Esophagus muscularis mucosa (tissue), 4 donors: ENCODE data around the gene RAD51B. TPM values are rescaled to one million over a fixed set of nuclear protein-coding genes. Genes with fewer than 3 reads are reported as not detected.
"Not testable (repeated sequence)": the region's sequence is repeated elsewhere in the genome, so short reads cannot be mapped to it uniquely, and the experiment has no call there.

Experiments
- DNase-seq: peaks from one replicate; pipeline ENCODE4 v3.0.0-alpha.2; 2017; ENCODE audit errors: extremely low spot score
- H3K27ac ChIP-seq, 4 donors: fragments of 200-600 bp; sonication (generic); replicated peaks in 1 of 4; 1 replicate in 3 of 4; 2 replicates in 1 of 4; pipeline ENCODE4 v1.5.1; 2016 to 2019; ENCODE audit warnings: mild to moderate bottlenecking in 1 of 4
- H3K27me3 ChIP-seq, 4 donors: fragments of 200-600 bp; sonication (generic); one replicate each; pipeline versions ENCODE4 v1.5.1 to v1.6.0; 2016 to 2019
- H3K36me3 ChIP-seq, 4 donors: fragments of 200-600 bp; sonication (generic); one replicate each; pipeline ENCODE4 v1.5.1; 2016 to 2019
- H3K4me1 ChIP-seq, 4 donors: fragments of 200-600 bp; sonication (generic); one replicate each; pipeline ENCODE4 v1.5.1; 2016 to 2019
- H3K4me3 ChIP-seq, 4 donors: fragments of 200-600 bp; sonication (generic); 1 replicate in 2 of 4; 2 replicates in 2 of 4; pipeline ENCODE4 v1.5.1; 2016 to 2019; ENCODE audit warnings: mild to moderate bottlenecking in 4 of 4, moderate library complexity in 1 of 4
- H3K9me3 ChIP-seq, 4 donors: fragments of 200-600 bp; sonication (generic); 1 replicate in 3 of 4; 2 replicates in 1 of 4; pipeline ENCODE4 v1.5.1; 2016 to 2019
- CTCF ChIP-seq, 3 experiments: fragments of 200-600 bp in 2 of 3; fragments of 450-650 bp in 1 of 3; sonication (generic) in 2 of 3; IDR thresholded peaks; one replicate each; pipeline ENCODE4 v1.5.1; 2017 to 2019; ENCODE audit warnings: antibody characterized with exemption in 3 of 3, mild to moderate bottlenecking in 2 of 3, moderate library complexity in 1 of 3
- EP300 ChIP-seq: sonication (generic); formaldehyde crosslinking; IDR thresholded peaks from one replicate; pipeline ENCODE4 v1.6.1; 2017; ENCODE audit warnings: antibody characterized with exemption
- POLR2A ChIP-seq: fragments of 450-650 bp; IDR thresholded peaks from one replicate; pipeline ENCODE4 v1.6.1; 2017; ENCODE audit warnings: antibody characterized with exemption, moderate library complexity, mild to moderate bottlenecking, low read depth
- POLR2AphosphoS5 ChIP-seq, 2 donors: sonication (generic); formaldehyde crosslinking; IDR thresholded peaks; one replicate each; pipeline ENCODE4 v1.6.1; 2017; ENCODE audit warnings: antibody characterized with exemption in 2 of 2
- WGBS: methylation state at CpG from one replicate; pipeline ENCODE4 v1.1.5; 2018; 5-methylcytosine and 5-hydroxymethylcytosine counted together
- intact Hi-C: fragments of 100-400 bp; cut with DNase I; formaldehyde crosslinking; loops from one replicate; pipeline ENCODE4 v1.15.1; 2023
- total RNA-seq, 4 donors: library from RNA; depleted of rRNA; stranded (reverse); fragments of >200 nt; gene quantifications; one replicate each; pipeline versions ENCODE4 v1.1.0 to v1.2.1, GENCODE V29; 2016

The RAD51B gene
- total RNA-seq, 4 donors from 2014 or later: 2.8 to 11.1 (median 5.1) TPM

DNA sequence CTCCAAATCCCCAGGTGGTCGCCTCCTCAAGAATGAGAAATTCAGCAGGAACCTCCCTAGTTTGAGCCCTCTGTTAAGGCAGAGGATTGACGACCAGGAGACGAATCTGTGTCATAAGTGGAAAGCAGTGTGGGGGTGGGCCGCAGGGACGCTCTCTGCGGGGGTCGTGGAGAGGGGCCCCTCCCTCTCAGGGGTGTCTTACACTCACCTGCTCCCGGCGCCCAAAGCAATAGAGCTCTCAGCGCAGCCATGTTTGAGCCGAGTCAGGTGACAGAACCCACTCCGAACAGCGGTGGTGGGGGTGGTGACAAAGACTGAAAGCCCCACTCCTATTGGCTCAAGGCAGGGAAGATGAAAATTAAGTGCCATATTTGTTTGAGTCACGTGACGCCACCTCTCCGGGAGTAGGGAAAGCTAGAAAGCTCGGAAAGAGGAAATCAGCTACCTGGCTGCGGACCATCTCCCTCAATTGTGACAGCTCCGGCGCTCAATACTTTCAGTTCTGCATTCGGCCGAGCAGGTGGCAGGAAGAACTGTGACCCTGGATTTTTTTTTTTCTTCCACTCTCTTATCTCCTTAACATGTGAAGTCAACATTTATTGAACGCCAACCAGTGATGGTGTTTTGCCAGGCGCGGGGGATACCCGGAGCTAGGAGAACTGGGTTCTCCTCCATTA is 3.1 kb upstream of the RAD51B start, which contains the start of gene ZFYVE26:
Gene ZFYVE26, minus strand, starts transcription at position 265 of the 677 bp plus-strand sequence. CDS start 627 bp downstream, outside the sequence.
- Histone ChIP-seq H3K27ac (peak within 1 kb of the TSS; percentile 76 to 83 (median 79)), H3K4me1 (peaks cover 18 to 46% (median 40%) of the 10 kb centered on the region in 4 donors), H3K4me3 (peak within 1 kb of the TSS; percentile 70 to 85 (median 74)), H3K36me3 (peaks cover 6 to 24% (median 15%) of the 10 kb centered on the region in 4 donors), H3K27me3 (no peaks in the 10 kb centered on the region), H3K9me3 (no peaks in the 10 kb centered on the region)
- WGBS: 1% methylated on average over 25 of the region's 26 CpGs
- TF ChIP-seq POLR2AphosphoS5 (IDR thresholded peaks at IDR 0.05) (peak; percentile 76 to 90), CTCF (IDR thresholded peaks at IDR 0.05) (no peak)
- intact Hi-C loops: no loop called here
- DNase-seq: peak; percentile 99

GRCh38 chr14:67817750-67818438 is 1.7 kb upstream of the RAD51B start:
- Histone ChIP-seq H3K4me3 (no peak overlapping the region), H3K27me3 (no peaks in the 10 kb centered on the region), H3K9me3 (no peaks in the 10 kb centered on the region), H3K36me3 (peaks cover 0 to 13% (median 6%) of the 10 kb centered on the region in 4 donors), H3K27ac (no peak overlapping the region), H3K4me1 (peaks cover 18 to 46% (median 40%) of the 10 kb centered on the region in 4 donors)
- intact Hi-C loops: no loop called here
- 87% methylated on average over 14 of the region's 14 CpGs for WGBS
- TF ChIP-seq POLR2A (no peak), CTCF (IDR thresholded peaks at IDR 0.05) (no peak), POLR2AphosphoS5 (IDR thresholded peaks at IDR 0.05) (no peak), EP300 (no peak)
- DNase-seq: no peak

GRCh38 chr14:67818476-67818875 is 1.1 kb upstream of the RAD51B start:
- DNase-seq, H3K36me3 ChIP-seq, H3K9me3 ChIP-seq, H3K27ac ChIP-seq, H3K27me3 ChIP-seq, intact Hi-C loops, H3K4me3 ChIP-seq: not testable (repeated sequence)
- WGBS: 100% methylated on average over 6 of the region's 6 CpGs
- H3K4me1 ChIP-seq: peaks cover 18 to 46% (median 40%) of the 10 kb centered on the region in 4 donors

- Histone ChIP-seq H3K36me3 (no peaks in the 10 kb centered on the region), H3K4me3 (peak overlapping the region; percentile 78 to 89 (median 83)), H3K4me1 (peaks cover 9 to 29% (median 24%) of the 10 kb centered on the region in 4 donors), H3K9me3 (no peaks in the 10 kb centered on the region), H3K27me3 (no peaks in the 10 kb centered on the region), H3K27ac (no peak overlapping the region)
- no peak for DNase-seq
- intact Hi-C loops: loop anchor here (10.0 kb wide), 1 partner anchor 1294 kb away; no protein-coding TSS in a partner anchor
- WGBS: 43% methylated on average over 13 of the region's 13 CpGs
- TF ChIP-seq CTCF (IDR thresholded peaks at IDR 0.05) (no peak), EP300 (no peak)
Observed at GRCh38 chr14:67820428-67820971, 921 bp downstream of the RAD51B start.

GRCh38 chr14:67821121-67821520 is 1.5 kb downstream of the RAD51B start:
- Histone ChIP-seq H3K36me3 (no peaks in the 10 kb centered on the region), H3K4me1 (peaks cover 4 to 23% (median 18%) of the 10 kb centered on the region in 4 donors), H3K27ac (no peak overlapping the region), H3K4me3 (no peak overlapping the region), H3K9me3 (no peaks in the 10 kb centered on the region), H3K27me3 (no peaks in the 10 kb centered on the region)
- DNase-seq: no peak
- intact Hi-C loops: loop anchor here (10.0 kb wide), 1 partner anchor 1294 kb away; no protein-coding TSS in a partner anchor
- TF ChIP-seq POLR2A (no peak), EP300 (no peak), CTCF (IDR thresholded peaks at IDR 0.05) (no peak), POLR2AphosphoS5 (IDR thresholded peaks at IDR 0.05) (no peak)
